Measurements from ENCODE around the gene ABCA4. TPM values are rescaled to one million over a fixed set of nuclear protein-coding genes. Genes with fewer than 3 reads are reported as not detected.

The ABCA4 gene
- total RNA-seq, 2 donors from 2014 or later = under 0.01 TPM

GRCh38 chr1:94011709-94012595 is 109.0 kb downstream of the ABCA4 start:
- no peaks in the 10 kb centered on the region for H3K9me3 ChIP-seq
- ATAC-seq (no peak), DNase-seq (no peak)
- no peaks in the 10 kb centered on the region for H3K4me1 ChIP-seq
- intact Hi-C loops (cut with DNase I) = no loop called here
- H3K27ac ChIP-seq = no peak overlapping the region
- WGBS, 2 donors = 83 to 87% methylated on average over 5 to 6 of the region's 6 CpGs
- TF ChIP-seq POLR2A (IDR thresholded peaks at IDR 0.05) (no peak), CTCF (IDR thresholded peaks at IDR 0.05) (no peak)
- H3K36me3 ChIP-seq (replicated peaks in 1 of 2; ENCODE audit: insufficient read depth in 1 of 2, low read depth in 2 of 2) = no peaks in the 10 kb centered on the region
- no peak overlapping the region for H3K4me3 ChIP-seq
- no peaks in the 10 kb centered on the region for H3K27me3 ChIP-seq

- 78 to 81% methylated on average over 8 of the region's 8 CpGs for WGBS, 2 donors
- H3K27me3 ChIP-seq = no peaks in the 10 kb centered on the region
- ATAC-seq = no peak
Observed at GRCh38 chr1:94011129-94011528, 109.8 kb downstream of the ABCA4 start.

GRCh38 chr1:94009304-94009703 is 111.6 kb downstream of the ABCA4 start:
- H3K4me3 ChIP-seq = no peak overlapping the region

More at GRCh38 chr1:94011129-94011528, 109.8 kb downstream of the ABCA4 start:
- Histone ChIP-seq H3K27ac (no peak overlapping the region), H3K4me3 (no peak overlapping the region), H3K9me3 (no peaks in the 10 kb centered on the region), H3K4me1 (no peaks in the 10 kb centered on the region), H3K36me3 (replicated peaks in 1 of 2; ENCODE audit: insufficient read depth in 1 of 2, low read depth in 2 of 2) (no peaks in the 10 kb centered on the region)
- no peak for DNase-seq
- intact Hi-C loops (cut with DNase I) = no loop called here
- TF ChIP-seq CTCF (IDR thresholded peaks at IDR 0.05) (no peak), POLR2A (IDR thresholded peaks at IDR 0.05) (no peak)

GRCh38 chr1:94006604-94007003 is 114.3 kb downstream of the ABCA4 start:
- Histone ChIP-seq H3K36me3 (replicated peaks in 1 of 2; ENCODE audit: insufficient read depth in 1 of 2, low read depth in 2 of 2) (no peaks in the 10 kb centered on the region), H3K4me1 (no peaks in the 10 kb centered on the region), H3K27me3 (no peaks in the 10 kb centered on the region), H3K4me3 (no peak overlapping the region), H3K27ac (no peak overlapping the region), H3K9me3 (no peaks in the 10 kb centered on the region)
- no peak for DNase-seq
- 87% methylated on average over 2 of the region's 2 CpGs; no CpG with 5 or more reads in 1 of the 2 donors for WGBS, 2 donors
- TF ChIP-seq POLR2A (IDR thresholded peaks at IDR 0.05) (no peak), CTCF (IDR thresholded peaks at IDR 0.05) (no peak)
- intact Hi-C loops (cut with DNase I) = no loop called here
- ATAC-seq = no peak

More at GRCh38 chr1:94009304-94009703, 111.6 kb downstream of the ABCA4 start:
- Histone ChIP-seq H3K4me1 (no peaks in the 10 kb centered on the region), H3K9me3 (no peaks in the 10 kb centered on the region), H3K27ac (no peak overlapping the region), H3K36me3 (replicated peaks in 1 of 2; ENCODE audit: insufficient read depth in 1 of 2, low read depth in 2 of 2) (no peaks in the 10 kb centered on the region), H3K27me3 (no peaks in the 10 kb centered on the region)
- intact Hi-C loops (cut with DNase I) = no loop called here
- 82 to 90% methylated on average over 3 of the region's 3 CpGs for WGBS, 2 donors
- no peak for TF ChIP-seq CTCF (IDR thresholded peaks at IDR 0.05)
- no peak for TF ChIP-seq POLR2A (IDR thresholded peaks at IDR 0.05)
- DNase-seq (no peak), ATAC-seq (no peak)
